OCI-M2 (cell line): ENCODE results near the gene PCDHGA8.
"Not testable (repeated sequence)": the region's sequence is repeated elsewhere in the genome, so short reads cannot be mapped to it uniquely, and the experiment has no call there.

ENCODE experiments used
- DNase-seq: peaks from one replicate; lab custom pipeline; 2025; ENCODE audit not compliant: unreplicated experiment; lab: John Stamatoyannopoulos, UW

Gene PCDHGA8

DNA sequence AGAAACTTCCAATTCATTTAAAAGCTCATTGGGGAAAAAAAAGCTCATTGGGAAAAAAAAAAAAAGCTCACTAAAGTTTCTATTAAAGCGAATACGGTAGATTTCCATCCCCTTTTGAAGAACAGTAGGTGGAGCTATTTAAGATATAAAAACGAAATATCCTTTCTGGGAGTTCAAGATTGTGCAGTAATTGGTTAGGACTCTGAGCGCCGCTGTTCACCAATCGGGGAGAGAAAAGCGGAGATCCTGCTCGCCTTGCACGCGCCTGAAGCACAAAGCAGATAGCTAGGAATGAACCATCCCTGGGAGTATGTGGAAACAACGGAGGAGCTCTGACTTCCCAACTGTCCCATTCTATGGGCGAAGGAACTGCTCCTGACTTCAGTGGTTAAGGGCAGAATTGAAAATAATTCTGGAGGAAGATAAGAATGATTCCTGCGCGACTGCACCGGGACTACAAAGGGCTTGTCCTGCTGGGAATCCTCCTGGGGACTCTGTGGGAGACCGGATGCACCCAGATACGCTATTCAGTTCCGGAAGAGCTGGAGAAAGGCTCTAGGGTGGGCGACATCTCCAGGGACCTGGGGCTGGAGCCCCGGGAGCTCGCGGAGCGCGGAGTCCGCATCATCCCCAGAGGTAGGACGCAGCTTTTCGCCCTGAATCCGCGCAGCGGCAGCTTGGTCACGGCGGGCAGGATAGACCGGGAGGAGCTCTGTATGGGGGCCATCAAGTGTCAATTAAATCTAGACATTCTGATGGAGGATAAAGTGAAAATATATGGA lies 38.1 kb downstream of the PCDHGA8 start, which contains the start of gene PCDHGA12:
PCDHGA12 (plus strand) TSS at position 176 of the 782 bp plus-strand sequence; CDS start at position 429, 253 bp downstream.
- DNase-seq: no peak

DNA sequence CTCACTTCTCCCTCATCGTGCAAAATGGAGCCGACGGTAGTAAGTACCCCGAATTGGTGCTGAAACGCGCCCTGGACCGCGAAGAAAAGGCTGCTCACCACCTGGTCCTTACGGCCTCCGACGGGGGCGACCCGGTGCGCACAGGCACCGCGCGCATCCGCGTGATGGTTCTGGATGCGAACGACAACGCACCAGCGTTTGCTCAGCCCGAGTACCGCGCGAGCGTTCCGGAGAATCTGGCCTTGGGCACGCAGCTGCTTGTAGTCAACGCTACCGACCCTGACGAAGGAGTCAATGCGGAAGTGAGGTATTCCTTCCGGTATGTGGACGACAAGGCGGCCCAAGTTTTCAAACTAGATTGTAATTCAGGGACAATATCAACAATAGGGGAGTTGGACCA lies 38.9 kb downstream of the PCDHGA8 start:
- no peak for DNase-seq

DNA sequence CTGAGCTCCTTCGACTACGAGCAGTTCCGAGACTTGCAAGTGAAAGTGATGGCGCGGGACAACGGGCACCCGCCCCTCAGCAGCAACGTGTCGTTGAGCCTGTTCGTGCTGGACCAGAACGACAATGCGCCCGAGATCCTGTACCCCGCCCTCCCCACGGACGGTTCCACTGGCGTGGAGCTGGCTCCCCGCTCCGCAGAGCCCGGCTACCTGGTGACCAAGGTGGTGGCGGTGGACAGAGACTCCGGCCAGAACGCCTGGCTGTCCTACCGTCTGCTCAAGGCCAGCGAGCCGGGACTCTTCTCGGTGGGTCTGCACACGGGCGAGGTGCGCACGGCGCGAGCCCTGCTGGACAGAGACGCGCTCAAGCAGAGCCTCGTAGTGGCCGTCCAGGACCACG lies 39.9 kb downstream of the PCDHGA8 start:
- not testable (repeated sequence) for DNase-seq

DNA sequence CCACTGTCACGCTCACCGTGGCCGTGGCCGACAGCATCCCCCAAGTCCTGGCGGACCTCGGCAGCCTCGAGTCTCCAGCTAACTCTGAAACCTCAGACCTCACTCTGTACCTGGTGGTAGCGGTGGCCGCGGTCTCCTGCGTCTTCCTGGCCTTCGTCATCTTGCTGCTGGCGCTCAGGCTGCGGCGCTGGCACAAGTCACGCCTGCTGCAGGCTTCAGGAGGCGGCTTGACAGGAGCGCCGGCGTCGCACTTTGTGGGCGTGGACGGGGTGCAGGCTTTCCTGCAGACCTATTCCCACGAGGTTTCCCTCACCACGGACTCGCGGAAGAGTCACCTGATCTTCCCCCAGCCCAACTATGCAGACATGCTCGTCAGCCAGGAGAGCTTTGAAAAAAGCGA lies 40.3 kb downstream of the PCDHGA8 start:
- DNase-seq: not testable (repeated sequence)

DNA sequence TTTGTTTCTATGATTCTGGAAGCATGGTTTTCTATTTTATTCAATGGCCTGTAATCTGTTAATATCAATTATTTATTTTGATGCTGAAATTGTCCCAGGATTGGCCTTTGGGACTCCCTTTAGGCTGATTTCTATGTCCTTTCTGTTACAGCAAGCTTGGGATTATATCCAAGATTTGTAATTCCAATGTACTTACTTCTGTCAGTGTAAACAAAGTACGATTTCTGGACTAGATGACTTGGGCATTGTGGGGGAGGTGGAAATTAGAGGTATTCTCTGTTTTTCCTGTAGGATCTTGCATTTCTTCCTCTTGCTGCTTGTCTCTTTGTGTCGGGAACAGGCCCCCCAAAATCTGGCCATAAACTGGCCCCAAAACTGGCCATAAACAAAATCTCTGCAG lies 41.6 kb downstream of the PCDHGA8 start:
- no peak for DNase-seq

DNA sequence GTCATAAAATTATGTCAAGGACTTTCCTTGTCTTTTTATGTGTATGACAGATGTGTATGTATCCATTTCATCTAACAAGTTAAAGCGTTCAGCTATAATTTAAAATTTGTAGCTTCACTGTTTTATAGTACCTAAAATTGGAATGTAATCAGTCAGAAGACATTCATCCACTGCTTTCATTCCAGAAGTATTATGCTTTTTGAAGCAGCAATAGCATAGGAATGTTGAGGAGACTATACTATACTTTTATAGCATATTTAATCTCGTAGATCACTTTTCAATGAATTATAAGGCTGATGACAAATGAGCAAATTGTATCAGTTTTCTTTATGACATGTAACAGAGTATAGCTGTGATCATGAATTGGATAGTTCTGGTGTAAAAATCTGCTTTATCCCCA lies 44.8 kb downstream of the PCDHGA8 start:
- no peak for DNase-seq

DNA sequence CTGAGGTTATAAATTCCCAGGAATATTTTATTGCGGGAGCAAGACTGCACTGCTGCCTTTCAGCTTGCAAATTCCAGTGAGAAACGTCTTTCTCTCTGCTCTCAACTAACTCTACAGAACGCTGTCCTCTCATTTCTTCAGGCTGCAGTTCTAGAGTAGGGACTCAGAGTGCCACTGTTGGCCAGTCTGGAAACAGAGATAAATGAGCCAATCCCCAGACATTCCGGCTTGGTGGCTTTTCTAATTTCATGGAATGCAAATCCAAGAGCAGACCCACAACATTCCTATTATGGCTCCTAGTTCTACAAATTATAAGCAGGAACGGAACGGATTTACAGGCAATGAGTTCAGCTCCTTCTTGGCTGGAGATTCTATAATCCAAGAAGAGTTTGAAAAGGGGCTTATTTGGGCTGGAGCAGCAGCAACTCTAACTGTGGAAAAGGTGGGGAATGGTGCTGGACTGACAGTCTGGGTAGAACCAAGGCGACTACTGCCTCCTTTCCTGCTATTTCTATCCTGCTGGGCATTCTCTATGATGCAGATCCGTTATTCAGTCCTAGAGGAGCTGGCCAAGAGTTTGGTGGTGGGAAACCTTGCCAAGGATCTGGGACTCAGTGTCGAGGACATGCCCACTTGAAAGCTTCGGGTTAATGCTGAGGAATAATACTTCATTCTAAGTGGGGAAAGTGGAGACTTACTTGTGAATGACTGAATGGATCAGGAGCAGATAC lies 47.1 kb downstream of the PCDHGA8 start:
- DNase-seq: no peak

DNA sequence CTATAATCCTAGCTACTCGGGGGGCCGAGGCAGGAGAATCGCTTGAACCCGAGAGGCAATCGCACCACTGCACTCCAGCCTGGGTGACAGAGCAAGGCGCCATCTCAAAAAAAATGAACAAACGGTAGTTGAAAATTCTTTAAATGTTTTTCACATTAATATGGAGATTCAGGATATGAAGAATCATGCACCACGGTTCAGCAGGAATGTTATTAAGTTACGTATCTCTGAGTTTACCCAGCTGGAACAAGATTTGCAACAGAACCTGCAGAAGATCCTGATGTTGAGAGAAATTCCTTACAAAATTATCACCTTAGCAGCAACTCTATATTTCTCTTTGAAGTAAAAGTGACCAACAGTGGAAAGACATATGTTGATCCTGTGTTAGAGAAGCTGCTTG lies 47.9 kb downstream of the PCDHGA8 start:
- no peak for DNase-seq

DNA sequence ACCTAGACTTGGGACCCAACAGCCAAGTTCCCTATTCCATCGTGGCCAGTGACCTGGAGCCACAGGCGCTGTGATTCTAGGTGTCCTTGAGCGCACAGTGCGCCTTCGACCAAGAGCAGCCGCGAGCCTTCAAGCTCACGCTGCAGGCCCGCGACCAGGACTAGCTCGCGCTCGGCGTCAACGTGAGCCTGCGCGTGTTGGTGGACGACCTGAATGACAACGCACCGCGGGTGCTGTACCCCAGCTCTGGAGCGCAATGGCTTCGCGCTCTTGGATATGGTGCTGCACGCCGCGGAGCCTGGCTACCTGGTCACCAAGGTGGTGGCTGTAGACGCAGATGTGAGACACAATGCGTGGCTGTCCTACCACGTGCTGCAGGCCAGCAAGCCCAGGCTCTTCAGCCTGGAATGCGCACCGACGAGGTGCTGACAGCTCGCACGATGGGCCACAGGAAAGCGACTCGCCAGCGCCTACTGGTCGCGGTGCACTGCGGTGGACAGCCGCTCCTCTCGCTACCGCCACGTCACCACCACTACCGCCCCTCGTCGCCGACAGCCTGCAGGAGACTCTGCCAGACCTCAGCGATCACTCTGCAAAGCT lies 49.2 kb downstream of the PCDHGA8 start:
- DNase-seq: no peak
